Thyroid gland (tissue), 4 donors: Measurements from ENCODE around the gene CISH.

Experiments used
- CTCF ChIP-seq, 6 experiments: fragments of 200-600 bp in 3 of 6; fragments of 450-650 bp in 3 of 6; sonication (generic) in 3 of 6; IDR thresholded peaks; one replicate each; pipeline ENCODE4 v1.5.1; 2016 to 2019; ENCODE audit warnings: antibody characterized with exemption in 6 of 6, mild to moderate bottlenecking in 2 of 6, inconsistent platforms in 1 of 6, moderate library complexity in 1 of 6
- POLR2A ChIP-seq, 2 donors: fragments of 450-650 bp; IDR thresholded peaks; one replicate each; pipeline ENCODE4 v1.6.1; 2017; ENCODE audit warnings: antibody characterized with exemption in 2 of 2, mild to moderate bottlenecking in 2 of 2, moderate library complexity in 1 of 2

- TF ChIP-seq CTCF (IDR thresholded peaks at IDR 0.05) (no peak), POLR2A (IDR thresholded peaks at IDR 0.05) (no peak)
Observed at GRCh38 chr3:50648944-50649343, 37.4 kb upstream of the CISH start.
